Body of pancreas (tissue), 4 donors: Measurements from ENCODE around the gene RETREG1.

Experiments used
- POLR2A ChIP-seq, 3 donors: fragments of 450-650 bp; IDR thresholded peaks; one replicate each; pipeline ENCODE4 v1.6.1; 2016; ENCODE audit warnings: antibody characterized with exemption in 3 of 3, mild to moderate bottlenecking in 2 of 3
- TF ChIP-seq, protein P1 (sequence below), 7 experiments: fragments of 450-650 bp in 4 of 7; fragments of 200-600 bp in 3 of 7; sonication (generic) in 3 of 7; IDR thresholded peaks; one replicate each; pipeline ENCODE4 v1.5.1; 2016 to 2019; ENCODE audit warnings: antibody characterized with exemption in 7 of 7

- TF ChIP-seq POLR2A (IDR thresholded peaks at IDR 0.05), result no peak
- TF ChIP-seq, protein P1, sequence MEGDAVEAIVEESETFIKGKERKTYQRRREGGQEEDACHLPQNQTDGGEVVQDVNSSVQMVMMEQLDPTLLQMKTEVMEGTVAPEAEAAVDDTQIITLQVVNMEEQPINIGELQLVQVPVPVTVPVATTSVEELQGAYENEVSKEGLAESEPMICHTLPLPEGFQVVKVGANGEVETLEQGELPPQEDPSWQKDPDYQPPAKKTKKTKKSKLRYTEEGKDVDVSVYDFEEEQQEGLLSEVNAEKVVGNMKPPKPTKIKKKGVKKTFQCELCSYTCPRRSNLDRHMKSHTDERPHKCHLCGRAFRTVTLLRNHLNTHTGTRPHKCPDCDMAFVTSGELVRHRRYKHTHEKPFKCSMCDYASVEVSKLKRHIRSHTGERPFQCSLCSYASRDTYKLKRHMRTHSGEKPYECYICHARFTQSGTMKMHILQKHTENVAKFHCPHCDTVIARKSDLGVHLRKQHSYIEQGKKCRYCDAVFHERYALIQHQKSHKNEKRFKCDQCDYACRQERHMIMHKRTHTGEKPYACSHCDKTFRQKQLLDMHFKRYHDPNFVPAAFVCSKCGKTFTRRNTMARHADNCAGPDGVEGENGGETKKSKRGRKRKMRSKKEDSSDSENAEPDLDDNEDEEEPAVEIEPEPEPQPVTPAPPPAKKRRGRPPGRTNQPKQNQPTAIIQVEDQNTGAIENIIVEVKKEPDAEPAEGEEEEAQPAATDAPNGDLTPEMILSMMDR (IDR thresholded peaks at IDR 0.05), result no peak
Observed at GRCh38 chr5:16603701-16604100, 13.1 kb downstream of the RETREG1 start.
